ENCODE results near the gene BORCS8.
A peak's percentile ranks its signal among the peaks of the same experiment; 100 is the strongest.

BORCS8 gene

DNA sequence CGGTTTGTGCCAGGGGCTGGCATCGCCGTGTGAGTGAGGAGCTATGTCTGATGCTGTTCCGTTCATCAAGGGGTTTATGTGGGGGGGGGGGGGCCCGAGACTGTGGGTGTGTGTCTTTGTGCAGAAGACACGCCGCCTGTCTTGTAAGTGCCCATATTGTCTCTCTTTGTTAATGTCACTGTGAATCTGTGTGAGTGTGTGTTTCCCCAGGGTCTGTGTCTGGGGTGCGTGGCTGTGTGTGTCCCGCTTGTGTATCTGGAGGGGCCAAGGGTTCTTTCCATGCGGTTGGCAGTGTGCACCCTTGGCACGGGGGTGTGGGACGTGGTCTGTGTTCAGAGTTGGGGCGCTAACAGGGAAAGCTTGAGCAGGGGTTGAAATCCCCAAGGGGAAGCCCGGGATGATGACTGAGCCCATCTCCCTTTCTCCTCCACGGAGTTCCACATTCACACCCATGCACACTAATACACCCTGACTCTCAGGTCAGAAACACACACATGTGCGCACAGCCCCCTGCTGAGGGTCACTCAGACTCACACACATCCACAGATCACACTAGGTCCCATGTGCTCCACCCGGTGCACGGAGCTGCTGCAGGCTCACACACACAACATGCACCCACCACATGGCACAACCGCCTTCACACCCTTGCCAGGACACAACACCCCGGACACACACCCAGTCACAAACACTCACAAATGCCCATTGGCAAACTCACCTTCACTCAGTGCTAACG, 21.6 kb upstream of the BORCS8 start:
- DNase-seq (ENCODE audit: low spot score) = no peak

DNA sequence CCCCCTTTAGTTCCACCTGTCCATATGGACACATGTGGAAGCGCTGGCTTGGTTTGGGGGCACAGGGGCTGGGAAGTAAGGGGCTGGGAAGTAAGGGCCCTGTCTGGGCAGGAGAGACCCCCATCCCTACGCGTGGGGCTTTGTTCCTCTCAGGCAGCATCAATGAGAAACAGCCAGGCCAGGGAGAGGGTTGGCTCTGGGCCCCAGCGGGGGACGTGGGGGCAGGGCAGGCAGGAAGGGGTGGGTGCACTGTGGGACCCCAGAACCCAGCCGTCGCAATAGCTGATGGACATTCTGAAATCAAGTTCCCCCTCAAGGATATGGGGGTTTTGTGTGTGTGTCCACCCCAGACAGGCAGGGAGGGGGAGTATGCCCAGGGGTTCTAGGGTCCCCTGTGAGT, 21.0 kb upstream of the BORCS8 start:
- no peak for DNase-seq (ENCODE audit: low spot score)

DNA sequence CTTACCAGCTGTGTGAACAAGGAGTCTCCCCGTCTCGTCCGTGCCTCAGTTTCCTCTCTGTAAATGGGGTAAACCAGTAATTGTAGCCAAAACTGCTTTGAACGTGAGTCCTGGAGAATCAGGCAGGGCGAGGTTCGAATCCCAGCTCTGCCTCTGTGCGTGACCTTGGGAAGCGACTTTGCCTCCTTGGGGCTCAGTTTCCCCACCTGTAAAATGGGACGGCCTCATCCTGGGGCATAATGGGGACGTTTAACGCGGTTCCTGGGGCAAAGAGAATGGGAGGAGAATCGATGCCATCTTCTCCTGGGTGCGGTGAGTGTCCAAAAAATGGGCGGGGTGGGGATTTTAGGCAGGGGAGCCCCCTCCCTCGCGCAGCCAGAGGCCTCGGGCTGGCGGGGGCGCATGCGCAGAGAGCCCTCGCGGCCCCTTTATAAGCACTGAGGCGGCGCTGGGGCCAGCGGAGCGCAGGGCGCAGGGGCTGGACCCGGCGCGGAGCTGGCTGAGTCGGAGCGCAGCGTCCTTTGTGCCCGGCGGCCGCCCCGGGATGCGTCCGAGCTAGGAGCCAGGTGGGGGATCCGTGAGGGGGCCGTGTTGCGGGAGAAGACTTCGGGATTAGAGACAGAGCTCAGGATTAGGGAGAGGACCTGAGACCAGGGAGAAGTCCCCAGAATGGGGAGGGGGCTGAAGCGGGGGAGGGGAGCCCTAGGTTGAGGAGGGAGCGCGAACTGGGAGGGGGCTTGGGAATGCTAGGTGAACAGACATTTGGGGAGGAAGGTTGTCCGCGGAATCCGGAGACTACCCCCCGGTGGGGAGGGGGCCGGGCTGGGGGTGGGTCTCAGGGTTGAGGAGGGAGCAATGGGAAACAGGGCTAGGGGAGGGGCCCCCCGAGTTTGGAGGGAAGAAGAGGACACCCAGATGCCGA, 19.8 kb upstream of the BORCS8 start, which contains the start of gene NCAN:
Gene NCAN, plus strand, starts transcription at position 460 of the 922 bp plus-strand sequence. CDS start 4,996 bp downstream, outside the sequence.
- no peak for DNase-seq (ENCODE audit: low spot score)

DNA sequence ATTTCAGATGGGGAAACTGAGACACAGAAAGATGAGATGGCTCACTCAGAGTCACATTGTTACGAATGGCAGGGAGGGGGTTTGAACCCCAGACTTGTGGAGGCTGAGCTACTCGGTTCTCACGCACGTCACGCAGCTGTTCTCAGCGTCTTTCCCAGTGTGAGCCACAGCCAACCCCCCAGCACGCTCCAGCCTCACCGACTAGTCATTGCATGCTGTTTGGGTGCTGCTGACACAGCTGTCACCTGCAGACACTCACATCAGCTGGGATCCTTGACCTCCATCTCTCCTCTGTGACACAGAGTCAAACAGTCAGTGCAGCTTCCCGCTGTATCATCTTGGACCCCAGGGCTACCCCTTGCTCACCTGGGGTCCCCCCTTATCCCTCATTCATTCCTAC, 17.4 kb upstream of the BORCS8 start:
- no peak for DNase-seq (ENCODE audit: low spot score)

DNA sequence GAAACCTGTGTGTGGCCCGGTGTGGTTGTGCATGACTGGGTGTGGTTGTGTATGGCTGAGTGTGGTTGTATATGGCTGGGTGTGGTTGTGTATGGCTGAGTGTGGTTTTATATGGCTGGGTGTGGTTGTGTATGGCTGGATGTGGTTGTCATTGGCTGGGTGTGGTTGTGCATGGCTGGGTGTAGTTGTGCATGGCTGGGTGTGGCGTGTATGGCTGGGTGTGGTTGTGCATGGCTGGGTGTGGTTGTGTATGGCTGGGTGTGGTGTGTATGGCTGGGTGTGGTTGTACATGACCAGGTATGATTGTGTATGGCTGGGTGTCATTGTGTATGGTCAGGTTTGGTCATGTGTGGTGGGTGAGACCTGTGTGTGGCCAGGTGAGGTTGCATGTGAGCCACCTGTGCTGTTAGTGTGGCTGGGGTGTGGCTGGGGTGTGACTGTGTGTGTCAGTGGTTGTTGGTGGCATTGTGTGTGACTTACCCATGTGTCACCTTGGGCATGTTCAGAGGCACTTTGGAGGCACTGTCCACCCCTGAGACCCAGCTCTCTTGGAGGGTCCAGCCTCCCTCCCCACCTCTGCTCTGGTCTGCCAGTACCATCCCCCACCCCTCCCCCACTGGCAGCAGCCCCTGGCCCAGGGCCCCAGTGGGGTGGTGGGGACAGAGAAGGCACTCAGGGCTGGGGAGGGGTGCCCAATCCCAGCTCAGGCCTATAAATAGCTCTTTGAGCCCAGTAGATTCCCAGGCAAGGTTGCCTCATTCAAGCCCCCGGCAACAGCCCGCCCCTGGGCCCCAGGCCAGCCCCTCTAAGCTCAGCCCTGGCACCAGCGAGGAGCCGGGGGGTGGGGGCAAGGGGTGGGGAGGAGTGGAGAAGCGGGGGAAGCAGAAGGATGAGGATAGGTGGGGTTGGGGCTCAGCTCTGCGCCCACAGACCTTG, 16.0 kb upstream of the BORCS8 start:
- no peak for DNase-seq (ENCODE audit: low spot score)

DNA sequence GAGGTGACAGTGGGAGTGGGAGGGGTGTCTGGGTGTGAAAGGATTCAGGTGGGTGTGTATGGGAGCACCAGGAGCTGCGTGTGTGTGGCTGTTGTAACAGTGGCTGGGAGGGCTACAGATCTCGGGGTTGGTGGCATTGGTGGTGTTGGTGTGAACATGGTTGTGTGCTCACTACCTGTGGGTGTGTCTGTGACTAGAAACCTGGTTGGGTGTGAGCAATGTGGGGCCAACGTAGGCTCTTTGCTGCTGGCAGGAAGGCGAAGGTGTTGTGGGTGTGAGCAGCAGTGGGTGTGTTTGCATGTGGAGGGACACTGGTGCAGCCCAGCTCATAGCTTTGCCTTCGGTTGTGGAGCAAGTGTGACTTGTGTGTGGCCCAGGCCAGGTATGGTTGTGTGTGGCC, 15.0 kb upstream of the BORCS8 start:
- no peak for DNase-seq (ENCODE audit: low spot score)

DNA sequence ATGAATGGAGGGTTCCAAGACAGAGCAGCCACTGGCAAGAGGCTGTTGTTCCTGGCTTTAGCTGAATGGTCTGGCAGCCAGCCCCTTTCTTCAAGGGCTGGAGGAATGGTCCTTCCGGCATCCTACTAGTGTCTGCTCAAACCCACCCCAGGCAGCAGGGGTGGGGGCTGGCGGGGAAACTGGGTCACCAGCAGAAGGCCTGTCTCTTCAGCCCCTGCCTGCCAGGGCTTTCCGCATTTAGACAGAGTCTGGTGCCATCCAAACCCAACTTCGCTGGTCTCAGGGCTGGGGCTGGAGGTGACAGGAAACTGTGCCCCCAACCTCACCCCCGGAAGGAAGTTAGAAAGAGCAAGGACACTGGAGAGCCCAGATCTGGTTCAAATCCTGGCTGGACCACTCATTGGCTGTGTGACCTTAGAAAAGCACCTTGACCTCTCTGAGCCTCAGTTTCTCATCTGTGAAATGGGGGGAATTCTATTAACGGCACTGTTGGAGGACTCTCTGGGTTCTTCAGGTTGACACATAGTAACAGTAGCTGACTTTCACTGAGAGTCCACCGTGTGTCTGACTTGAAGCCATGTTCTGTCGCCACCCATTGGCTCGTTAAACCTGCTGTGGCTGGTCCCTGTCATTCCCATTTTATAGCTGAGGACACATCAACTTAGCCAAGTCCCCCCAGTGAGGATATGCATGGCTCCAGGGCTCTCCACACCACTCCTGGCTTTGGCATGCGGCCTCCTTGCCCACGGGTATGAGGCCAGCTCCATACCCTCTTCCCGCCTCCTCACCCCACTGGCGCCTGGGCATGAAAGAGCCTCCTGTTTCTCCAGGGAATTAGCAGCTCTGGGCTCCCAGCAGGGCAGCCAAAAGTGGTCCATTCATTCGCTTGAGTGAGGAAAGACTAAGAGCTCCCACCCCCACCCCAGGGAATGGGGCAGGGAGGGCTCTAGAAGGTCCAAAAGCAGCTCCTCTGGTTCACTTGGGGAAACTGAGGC, 13.8 kb upstream of the BORCS8 start:
- DNase-seq (ENCODE audit: low spot score) = peak; percentile 82

DNA sequence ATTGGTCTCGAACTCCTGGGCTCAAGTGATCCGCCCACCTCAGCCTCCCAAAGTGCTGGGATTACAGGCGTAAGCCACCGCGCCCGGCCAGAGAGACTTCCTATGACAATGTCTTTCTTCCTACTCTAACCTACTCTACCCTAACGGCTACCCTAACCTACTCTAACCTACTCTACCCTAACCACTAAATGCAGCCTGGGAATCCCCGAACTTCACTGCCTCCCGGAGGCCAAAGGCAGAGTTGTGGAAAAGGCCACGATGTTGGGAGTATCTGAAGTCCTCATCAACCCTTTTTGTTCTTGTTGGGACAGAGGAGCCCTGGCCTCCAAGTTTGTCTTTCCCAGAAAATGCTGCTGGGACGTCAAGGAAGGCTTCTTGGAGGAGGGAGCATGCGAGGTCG, 12.2 kb upstream of the BORCS8 start:
- DNase-seq (ENCODE audit: low spot score) = no peak

DNA sequence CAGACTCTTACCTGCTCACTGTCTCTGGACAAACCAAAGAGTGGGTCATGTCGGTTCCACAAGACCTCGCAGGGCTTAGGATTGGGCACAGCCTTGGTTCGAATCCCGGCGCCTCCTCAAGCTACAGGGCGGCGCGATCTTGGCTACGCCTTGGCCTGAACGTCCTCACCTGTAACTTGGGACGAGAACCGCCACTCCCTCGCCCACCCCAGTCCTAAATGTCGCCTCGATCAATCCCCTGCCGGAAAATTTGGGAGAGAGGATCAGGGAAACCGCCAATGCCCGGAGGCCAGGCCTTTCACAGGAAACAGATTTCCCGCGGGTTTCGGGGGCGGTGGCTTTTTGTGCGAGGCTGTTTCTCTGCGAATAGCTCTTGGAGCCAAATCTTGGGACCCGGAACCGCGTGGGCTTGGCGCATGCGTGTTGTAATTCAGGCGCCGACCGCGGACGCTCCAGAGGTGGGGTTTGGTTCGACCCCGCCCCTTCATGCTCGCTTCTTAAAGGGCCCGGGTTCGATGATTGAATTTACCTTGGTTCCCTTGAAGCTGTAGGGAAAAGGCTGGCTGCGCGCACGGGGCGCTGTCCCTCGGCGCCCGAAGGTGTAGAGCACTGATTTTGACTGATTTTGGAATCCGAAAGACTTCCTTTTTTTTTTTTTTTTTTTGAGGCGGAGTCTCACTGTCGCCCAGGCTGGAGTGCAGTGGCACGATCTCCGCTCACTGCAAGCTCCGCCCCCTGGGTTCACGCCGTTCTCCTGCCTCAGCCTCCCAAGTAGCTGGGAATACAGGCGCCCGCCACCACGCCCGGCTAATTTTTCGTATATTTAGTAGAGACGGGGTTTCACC, 11.3 kb upstream of the BORCS8 start, which contains the start of gene NR2C2AP:
Gene NR2C2AP, minus strand, starts transcription at position 403 of the 845 bp plus-strand sequence. Its CDS starts 354 bp downstream, at position 49.
- DNase-seq (ENCODE audit: low spot score) = peak; percentile 98

DNA sequence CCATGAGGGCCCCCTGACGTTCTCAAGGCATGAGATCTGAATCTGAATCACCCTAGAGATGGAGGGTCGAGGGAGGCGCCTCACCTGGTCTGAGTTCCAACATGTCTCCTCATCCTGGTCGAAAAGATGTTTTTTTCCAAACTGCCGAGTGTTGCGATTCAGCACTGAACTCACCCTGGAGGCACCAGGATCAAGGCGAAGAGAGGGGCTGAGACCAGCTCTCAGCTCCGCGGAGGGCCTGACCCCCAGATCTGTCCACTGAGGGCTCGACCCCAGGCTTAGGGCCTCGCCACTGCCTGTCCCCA, 10.7 kb upstream of the BORCS8 start:
- no peak for DNase-seq (ENCODE audit: low spot score)

DNA sequence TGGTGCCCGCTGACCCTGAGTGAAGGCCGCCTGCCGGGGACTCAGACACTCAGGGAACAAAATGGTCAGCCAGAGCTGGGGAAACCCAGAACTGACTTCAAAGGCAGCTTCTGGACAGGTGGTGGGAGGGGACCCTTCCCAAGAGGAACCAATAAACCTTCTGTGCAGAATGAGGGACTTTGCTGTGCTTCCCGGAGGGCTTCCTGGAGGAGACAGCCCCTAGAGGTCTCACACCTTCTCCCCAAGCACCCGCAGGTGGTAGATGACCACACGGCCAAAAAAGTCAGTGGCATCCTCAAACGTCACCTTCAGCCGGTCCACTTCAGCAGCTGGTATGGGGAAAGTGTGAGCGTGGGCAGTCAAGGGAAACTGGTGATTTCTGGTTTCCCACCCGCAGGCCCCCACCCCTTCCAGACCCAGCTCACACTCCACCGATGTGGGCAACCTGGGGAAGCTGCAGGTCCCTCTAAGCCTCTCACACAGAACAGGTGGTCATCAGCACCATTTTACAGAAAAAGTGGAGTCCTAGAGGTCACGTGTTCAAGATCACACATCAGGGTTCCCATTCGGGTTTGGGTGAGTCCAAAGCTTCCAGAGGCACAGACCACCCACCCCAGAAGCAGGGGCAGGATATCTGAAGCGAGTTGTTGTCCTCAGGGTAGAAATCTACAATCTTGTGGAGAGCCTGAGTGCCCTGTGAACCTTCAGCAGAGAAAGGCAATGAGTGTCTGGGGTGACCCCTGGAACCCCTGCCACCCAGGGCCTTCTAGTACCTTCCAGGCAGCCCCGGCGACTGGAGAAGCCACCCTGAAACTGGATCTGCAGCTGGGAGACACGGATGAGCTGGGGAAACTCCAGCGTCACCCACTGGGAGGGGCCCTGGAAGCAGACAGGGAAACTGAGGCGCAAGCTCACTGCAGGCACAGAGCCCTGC, 10.0 kb upstream of the BORCS8 start:
- DNase-seq (ENCODE audit: low spot score) = no peak

DNA sequence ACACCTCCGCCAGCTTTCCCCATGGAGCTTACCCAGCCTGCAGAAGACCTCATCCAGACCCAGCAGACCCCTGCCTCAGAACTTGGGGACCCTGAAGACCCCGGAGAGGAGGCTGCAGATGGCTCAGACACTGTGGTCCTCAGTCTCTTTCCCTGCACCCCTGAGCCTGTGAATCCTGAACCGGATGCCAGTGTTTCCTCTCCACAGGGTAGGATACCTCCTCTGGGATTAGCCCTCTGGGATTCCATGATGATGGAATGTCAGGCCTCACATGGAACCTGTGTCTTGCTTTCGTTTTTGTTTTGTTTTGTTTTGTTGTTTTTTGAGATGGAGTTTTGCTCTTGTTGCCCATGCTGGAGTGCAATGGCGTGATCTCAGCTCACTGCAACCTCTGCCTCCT, 2.0 kb upstream of the BORCS8 start:
- DNase-seq (ENCODE audit: low spot score) = no peak

DNA sequence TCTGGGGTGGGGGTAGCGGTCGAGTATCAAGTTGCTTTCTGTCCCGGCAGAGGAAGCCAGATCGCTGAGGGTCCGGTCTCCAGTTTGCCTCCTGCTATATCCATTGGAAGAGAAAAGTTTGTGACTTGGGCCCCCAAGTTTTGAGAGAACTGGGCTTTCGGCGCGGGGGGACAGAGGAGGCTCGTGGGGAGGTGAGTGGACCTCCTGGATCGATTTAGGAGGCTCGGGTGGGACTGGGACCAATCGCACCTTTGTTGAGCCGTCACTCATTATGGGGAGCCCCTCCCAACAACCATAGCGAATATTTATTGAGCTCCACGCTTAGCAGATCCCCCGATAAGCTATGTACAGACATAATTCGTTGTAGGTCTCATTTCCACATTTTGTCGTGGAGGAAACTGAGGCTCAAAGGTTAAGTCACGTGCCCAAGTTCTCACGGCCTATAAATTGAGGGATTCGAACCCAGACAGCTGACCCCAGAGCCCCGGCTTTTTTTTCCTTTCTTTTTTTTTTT, 1.0 kb upstream of the BORCS8 start:
- DNase-seq (ENCODE audit: low spot score) = no peak

DNA sequence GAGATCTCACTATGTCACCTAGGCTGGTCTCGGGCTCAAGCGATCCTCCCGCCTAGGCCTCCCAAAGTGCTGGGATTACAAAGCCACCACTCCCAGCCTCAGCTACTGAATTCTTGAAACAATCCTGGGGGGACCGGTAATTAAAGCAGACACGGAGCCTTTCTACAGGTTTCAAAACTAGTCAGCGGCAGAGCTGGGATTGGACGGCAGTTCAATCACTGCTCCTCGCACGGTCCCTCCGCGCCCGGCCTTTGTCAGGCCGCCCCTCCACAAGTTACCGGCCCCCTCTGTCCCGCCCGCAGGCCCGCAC, 229 bp downstream of the BORCS8 start:
- DNase-seq (ENCODE audit: low spot score) = no peak

DNA sequence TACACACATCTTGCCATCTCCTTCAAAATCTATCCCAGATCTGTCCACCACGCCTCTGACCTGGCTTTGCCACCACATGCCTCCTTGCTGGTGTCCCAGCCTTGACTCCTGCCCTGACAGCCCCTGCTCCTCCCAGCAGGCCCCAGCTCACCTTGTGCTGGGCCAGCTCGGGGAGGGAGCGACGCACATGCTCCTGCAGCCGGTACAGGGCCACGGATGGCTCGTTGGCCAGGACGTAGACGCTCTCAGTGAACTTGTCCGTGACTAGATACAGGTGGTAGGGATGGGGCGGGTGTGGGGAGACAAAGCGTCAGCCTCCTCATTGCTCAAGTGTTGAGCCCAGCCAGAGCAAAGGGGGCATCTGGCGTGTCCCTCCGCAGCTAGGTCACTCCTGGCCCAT, 5.2 kb downstream of the BORCS8 start:
- DNase-seq (ENCODE audit: low spot score) = no peak

DNA sequence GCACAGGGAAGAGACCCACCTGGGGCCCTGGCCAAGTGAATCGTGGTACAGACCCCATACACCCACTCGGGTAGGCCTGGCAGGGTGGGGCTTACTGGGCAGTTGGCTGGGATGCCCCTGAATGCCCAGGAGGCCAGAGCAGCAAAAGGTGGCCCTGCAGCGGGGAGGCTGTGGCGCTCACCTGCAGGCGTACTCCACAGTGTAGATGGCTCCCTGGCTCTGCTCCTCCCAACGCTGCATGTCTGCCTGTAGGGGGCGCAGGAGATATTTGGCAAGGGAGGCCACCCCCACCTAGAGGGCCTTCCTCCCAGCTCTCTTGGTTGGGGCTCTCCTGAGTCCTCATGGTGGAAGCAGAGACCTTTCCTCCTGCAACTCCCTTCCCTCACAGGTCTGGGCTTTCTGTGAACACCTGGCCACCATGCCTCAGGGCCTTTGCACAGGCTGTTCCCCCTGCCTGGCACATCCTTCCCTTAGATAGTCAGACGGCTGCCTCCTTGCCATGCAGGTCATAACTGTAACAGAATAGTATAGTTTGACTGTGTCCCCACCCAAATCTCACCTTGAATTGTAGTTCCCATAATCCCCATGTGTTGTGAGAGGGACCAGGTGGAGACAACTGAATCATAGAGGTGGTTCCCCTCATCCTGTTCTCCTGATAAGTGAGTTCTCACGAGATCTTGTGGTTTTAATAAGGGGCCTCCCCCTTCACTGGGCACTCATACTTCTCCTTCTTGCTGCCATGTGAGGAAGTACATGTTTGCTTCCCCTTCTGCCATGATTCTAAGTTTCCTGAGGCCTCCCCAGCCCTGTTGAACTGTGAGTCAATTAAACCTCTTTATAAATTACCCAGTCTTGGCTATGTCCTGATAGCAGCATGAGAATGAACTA, 5.9 kb downstream of the BORCS8 start:
- DNase-seq (ENCODE audit: low spot score) = no peak

DNA sequence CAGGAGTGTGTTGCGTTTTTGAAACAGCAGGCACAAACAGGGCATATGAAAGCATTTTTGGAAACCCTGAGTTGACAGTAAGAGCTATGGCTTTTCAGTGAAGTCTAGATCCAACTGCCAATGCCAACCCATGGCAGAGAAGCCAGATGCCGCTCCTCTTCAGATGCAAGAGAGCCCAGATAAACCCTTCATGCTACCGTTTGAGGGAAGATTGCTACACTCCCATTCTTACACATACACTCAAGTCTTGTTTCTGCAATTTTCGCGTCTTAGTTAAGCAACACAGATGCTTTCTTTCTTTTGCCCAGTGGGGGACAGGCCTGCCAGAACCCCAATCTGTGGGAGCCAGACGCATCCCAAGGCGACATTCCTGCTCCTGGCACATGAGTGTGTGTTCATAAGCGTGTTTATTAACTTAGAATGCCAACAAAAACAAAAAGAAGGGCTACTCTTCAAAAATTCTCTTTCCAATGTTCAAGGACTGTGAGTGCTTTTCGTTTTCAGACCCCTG, 10.4 kb downstream of the BORCS8 start:
- DNase-seq (ENCODE audit: low spot score) = no peak
